Panc1 (cell line): Measurements from ENCODE around the gene SLIT3. TPM values are rescaled to one million over a fixed set of nuclear protein-coding genes. Genes with fewer than 3 reads are reported as not detected.

Experiments used
- ATAC-seq: fragments of 200-7000 bp; cut with Tn5 transposase; 2 replicates; pipeline ENCODE4 v1.9.1; 2020; ENCODE audit warnings: mild to moderate bottlenecking, moderate library complexity
- BruUV-seq: library from RNA; stranded (reverse); fragments of 400-500 nt; replicated peaks from 2 replicates; lab custom pipeline; 2021; lab: Mats Ljungman, UMichigan
- CTCF ChIA-PET: fragments of 300-600 bp; sonication (Branson Sonifier 250); formaldehyde crosslinking; loops from one replicate; lab custom pipeline; 2022; ENCODE audit warnings: antibody characterized with exemption; lab: Charles Lee
- POLR2A ChIA-PET: fragments of 300-600 bp; sonication (Branson Sonifier 250); formaldehyde crosslinking; loops from one replicate; lab custom pipeline; 2022; ENCODE audit warnings: antibody characterized with exemption; lab: Charles Lee
- DNase-seq: peaks from one replicate; pipeline ENCODE4 v3.0.0-alpha.2; 2010; ENCODE audit warnings: low read depth, low spot score
- H3K27ac ChIP-seq: 2 replicates; pipeline ENCODE4 v1.5.1; 2011; ENCODE audit warnings: mild to moderate bottlenecking, low read length, inconsistent platforms
- H3K27me3 ChIP-seq: fragments of 200-500 bp; sonication (Bioruptor generic); 2 replicates; pipeline ENCODE4 v1.6.0; 2014; ENCODE audit warnings: low read length, inconsistent platforms; ENCODE audit not compliant: control insufficient read depth, insufficient read depth
- H3K36me3 ChIP-seq: fragments of 200-500 bp; sonication (Bioruptor generic); 2 replicates; pipeline ENCODE4 v1.5.1; 2014; ENCODE audit warnings: inconsistent platforms, mild to moderate bottlenecking, low read length, moderate library complexity; ENCODE audit not compliant: control insufficient read depth, insufficient read depth
- H3K4me1 ChIP-seq: 2 replicates; pipeline ENCODE4 v1.5.1; 2011; ENCODE audit warnings: inconsistent platforms, mild to moderate bottlenecking, low read length, moderate library complexity; ENCODE audit not compliant: control insufficient read depth, insufficient read depth
- H3K4me3 ChIP-seq, 2 experiments: 2 replicates each; pipeline ENCODE4 v1.5.1; 2011 to 2012; ENCODE audit warnings: low read depth in 2 of 2, low read length in 2 of 2, mild to moderate bottlenecking in 2 of 2, inconsistent platforms in 1 of 2, moderate library complexity in 1 of 2
- H3K9me3 ChIP-seq: fragments of 200-500 bp; sonication (Bioruptor generic); 2 replicates; pipeline ENCODE4 v1.5.1; 2014; ENCODE audit warnings: low read depth, mild to moderate bottlenecking, inconsistent platforms, low read length, moderate library complexity; ENCODE audit not compliant: control insufficient read depth, insufficient read depth
- CTCF ChIP-seq: fragments of 450-650 bp; IDR thresholded peaks from 2 replicates; pipeline ENCODE4 v1.5.1; 2017; ENCODE audit warnings: mild to moderate bottlenecking
- REST ChIP-seq, 2 experiments: IDR thresholded peaks; 2 replicates each; pipeline ENCODE4 v1.6.1; 2011 to 2012; ENCODE audit warnings: low read depth in 2 of 2, control low read depth in 1 of 2, low read length in 1 of 2, mild to moderate bottlenecking in 1 of 2, moderate library complexity in 1 of 2; ENCODE audit not compliant: insufficient read depth in 1 of 2
- TCF7L2 ChIP-seq: IDR thresholded peaks from 2 replicates; pipeline ENCODE4 v1.6.1; 2011; ENCODE audit warnings: mild to moderate bottlenecking, low read depth, low read length, inconsistent platforms
- in situ Hi-C: cut with HindIII; loops from 2 replicates; pipeline ENCODE4 v1.10.0; 2016; ENCODE audit warnings: low sequenced_read_pairs, low pct_unique_long_range_greater_than_20kb
- intact Hi-C: fragments of 100-400 bp; cut with micrococcal nuclease; formaldehyde crosslinking; loops from one replicate; pipeline ENCODE4 v1.10.0; 2022; ENCODE audit not compliant: unreplicated experiment
- total RNA-seq: library from RNA; stranded (reverse); gene quantifications from one replicate; pipeline ENCODE4 v1.2.1, GENCODE V29; 2021; ENCODE audit not compliant: unreplicated experiment

Gene SLIT3
- total RNA-seq, 1 experiment from 2014 or later = 26.4 TPM

- DNase-seq (no peak), ATAC-seq (no peak)
- POLR2A ChIA-PET = no interaction called here
- Histone ChIP-seq H3K4me1 (peaks cover 2% of the 10 kb centered on the region; the same call in 1 of the 2 replicates), H3K4me3 (no peak overlapping the region), H3K27ac (no peak overlapping the region; the same call in 1 of the 2 replicates), H3K27me3 (no peaks in the 10 kb centered on the region), H3K36me3 (no peaks in the 10 kb centered on the region), H3K9me3 (peaks cover 13% of the 10 kb centered on the region; the same call in 1 of the 2 replicates)
- BruUV-seq = no TSS peak
- TF ChIP-seq TCF7L2 = no peak
- no peak for TF ChIP-seq CTCF
- TF ChIP-seq REST (IDR thresholded peaks at IDR 0.05; ENCODE audit: insufficient read depth in 1 of 2, low read depth in 2 of 2, low read length in 1 of 2) = no peak
- in situ Hi-C loops (no loop called here), intact Hi-C loops (no loop called here)
- CTCF ChIA-PET = no interaction called here
These were observed 138.5 kb downstream of the SLIT3 start for GRCh38 chr5:169162407-169162806.

- H3K9me3 ChIP-seq = peaks cover 14% of the 10 kb centered on the region; the same call in 1 of the 2 replicates
- ATAC-seq (peak; percentile 74), DNase-seq (no peak)
- ChIA-PET CTCF (no interaction called here), POLR2A (no interaction called here)
- peak overlapping the region; percentile 46 for H3K27ac ChIP-seq
- H3K4me3 ChIP-seq = no peak overlapping the region
- no peaks in the 10 kb centered on the region for H3K36me3 ChIP-seq
- in situ Hi-C loops = no loop called here
- no peak for TF ChIP-seq REST (IDR thresholded peaks at IDR 0.05; ENCODE audit: insufficient read depth in 1 of 2, low read depth in 2 of 2, low read length in 1 of 2)
- TF ChIP-seq TCF7L2 = peak; percentile 65; the same call in 1 of the 2 replicates
- peaks cover 2% of the 10 kb centered on the region; the same call in 1 of the 2 replicates for H3K4me1 ChIP-seq
- no peaks in the 10 kb centered on the region for H3K27me3 ChIP-seq
- no TSS peak for BruUV-seq
- intact Hi-C loops = no loop called here
These were observed 139.8 kb downstream of the SLIT3 start for GRCh38 chr5:169161022-169161680.
